ENCODE results near the gene EHMT1. TPM values are rescaled to one million over a fixed set of nuclear protein-coding genes. Genes with fewer than 3 reads are reported as not detected.

EHMT1 gene
- total RNA-seq, 1 donor from 2014 or later, result 68.3 TPM

Small RNAs within 50 kb of the gene (small RNA-seq; reads per million reads assigned to genes)
- gene MIR602, result not detected
- not detected for gene RF00017

Other genes with a start within 250 kb of the EHMT1 start
- 14.2 TPM for gene EXD3, start 195.8 kb upstream of the EHMT1 start, total RNA-seq
- 2.0 TPM for gene NOXA1, start 195.6 kb upstream of the EHMT1 start, total RNA-seq
- gene ENTPD8, start 177.6 kb upstream of the EHMT1 start, total RNA-seq, result 0.16 TPM
- gene NSMF, start 159.7 kb upstream of the EHMT1 start, total RNA-seq, result 35.7 TPM
- 0.94 TPM for gene PNPLA7, start 68.6 kb upstream of the EHMT1 start, total RNA-seq
- gene MRPL41, start 67.1 kb upstream of the EHMT1 start, total RNA-seq, result 20.0 TPM
- 26.5 TPM for gene DPH7, start 40.1 kb upstream of the EHMT1 start, total RNA-seq
- 17.9 TPM for gene ZMYND19, start 28.5 kb upstream of the EHMT1 start, total RNA-seq
- gene ARRDC1, start 13.3 kb upstream of the EHMT1 start, total RNA-seq, result 9.5 TPM